Measurements from ENCODE around the gene ABLIM3.

- TF ChIP-seq CTCF (IDR thresholded peaks at IDR 0.05; ENCODE audit: poor library complexity) (no peak), EZH2phosphoT487 (IDR thresholded peaks at IDR 0.05; ENCODE audit: low read depth, severe bottlenecking, unreplicated experiment) (no peak), EZH2 (IDR thresholded peaks at IDR 0.05; ENCODE audit: borderline replicate concordance) (no peak)
Observed at GRCh38 chr5:149254506-149254905, 113.2 kb downstream of the ABLIM3 start.

Measured in hepatocyte (in vitro differentiated cells).